ENCODE data around the gene FNIP2. TPM values are rescaled to one million over a fixed set of nuclear protein-coding genes. Genes with fewer than 3 reads are reported as not detected.

The FNIP2 gene
- total and polyA plus RNA-seq, 7 donors, result 15.6 to 92.1 (median 33.3) TPM

DNA sequence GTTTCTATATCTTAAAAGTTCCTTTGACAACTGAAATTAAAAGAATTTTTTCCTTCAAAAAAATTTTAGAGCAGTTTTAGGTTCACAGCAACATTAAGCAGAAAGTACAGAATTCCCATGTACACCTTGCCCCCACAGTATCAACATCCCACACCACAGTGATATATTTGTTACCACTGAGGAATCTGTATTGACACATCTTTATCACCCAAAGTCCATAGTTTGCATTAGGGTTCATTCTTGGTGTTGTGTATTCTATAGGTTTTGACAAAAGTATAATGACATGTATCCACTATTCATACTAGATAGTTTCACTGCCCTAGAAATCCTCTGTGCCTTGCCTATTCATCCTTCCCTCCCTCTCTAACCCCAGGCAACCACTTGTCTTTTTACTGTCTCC lies 43.7 kb downstream of the FNIP2 start:
- H3K4me1 ChIP-seq, result peaks cover 64% of the 10 kb centered on the region
- H3K27me3 ChIP-seq (ENCODE audit: insufficient read depth in 3 of 3, low read length in 2 of 3), result no peaks in the 10 kb centered on the region
- no peaks in the 10 kb centered on the region for H3K36me3 ChIP-seq (ENCODE audit: insufficient read depth in 1 of 2, low read depth in 1 of 2)
- peak overlapping the region; percentile 90 for H3K27ac ChIP-seq
- DNase-seq, result no peak
- H3K9me3 ChIP-seq, result no peaks in the 10 kb centered on the region
- TF ChIP-seq, protein P1, sequence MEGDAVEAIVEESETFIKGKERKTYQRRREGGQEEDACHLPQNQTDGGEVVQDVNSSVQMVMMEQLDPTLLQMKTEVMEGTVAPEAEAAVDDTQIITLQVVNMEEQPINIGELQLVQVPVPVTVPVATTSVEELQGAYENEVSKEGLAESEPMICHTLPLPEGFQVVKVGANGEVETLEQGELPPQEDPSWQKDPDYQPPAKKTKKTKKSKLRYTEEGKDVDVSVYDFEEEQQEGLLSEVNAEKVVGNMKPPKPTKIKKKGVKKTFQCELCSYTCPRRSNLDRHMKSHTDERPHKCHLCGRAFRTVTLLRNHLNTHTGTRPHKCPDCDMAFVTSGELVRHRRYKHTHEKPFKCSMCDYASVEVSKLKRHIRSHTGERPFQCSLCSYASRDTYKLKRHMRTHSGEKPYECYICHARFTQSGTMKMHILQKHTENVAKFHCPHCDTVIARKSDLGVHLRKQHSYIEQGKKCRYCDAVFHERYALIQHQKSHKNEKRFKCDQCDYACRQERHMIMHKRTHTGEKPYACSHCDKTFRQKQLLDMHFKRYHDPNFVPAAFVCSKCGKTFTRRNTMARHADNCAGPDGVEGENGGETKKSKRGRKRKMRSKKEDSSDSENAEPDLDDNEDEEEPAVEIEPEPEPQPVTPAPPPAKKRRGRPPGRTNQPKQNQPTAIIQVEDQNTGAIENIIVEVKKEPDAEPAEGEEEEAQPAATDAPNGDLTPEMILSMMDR (IDR thresholded peaks at IDR 0.05), result no peak
- ATAC-seq, result no peak
- intact Hi-C loops (cut with DNase I), result loop anchor here in 1 of 2 donors (5.0 kb wide), 1 partner anchor 35 kb away; no protein-coding TSS in a partner anchor
- no peak overlapping the region for H3K4me3 ChIP-seq

DNA sequence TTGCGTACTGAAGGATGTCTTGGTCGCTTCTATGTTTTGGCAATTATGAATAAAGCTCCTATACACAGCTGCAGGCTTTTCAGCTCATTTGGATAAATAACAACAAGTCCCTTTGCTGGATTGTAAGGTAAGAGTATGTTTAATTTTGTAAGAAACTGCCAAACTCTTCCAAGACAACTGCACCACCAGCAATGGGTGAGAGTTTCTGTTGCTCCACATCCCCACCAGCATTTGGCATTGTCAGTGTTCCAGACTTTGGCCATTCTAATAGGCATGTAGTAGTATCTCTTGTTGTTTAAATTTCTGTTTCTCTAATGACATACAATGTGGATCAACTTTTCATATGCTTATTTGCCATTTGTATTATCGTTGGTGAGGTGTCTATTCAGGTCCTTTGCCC lies 44.3 kb downstream of the FNIP2 start:
- Histone ChIP-seq H3K27me3 (ENCODE audit: insufficient read depth in 3 of 3, low read length in 2 of 3) (no peaks in the 10 kb centered on the region), H3K27ac (peak overlapping the region; percentile 90), H3K9me3 (no peaks in the 10 kb centered on the region), H3K36me3 (ENCODE audit: insufficient read depth in 1 of 2, low read depth in 1 of 2) (no peaks in the 10 kb centered on the region), H3K4me3 (no peak overlapping the region), H3K4me1 (peaks cover 63% of the 10 kb centered on the region)
- no peak for ATAC-seq
- TF ChIP-seq, protein P1 (IDR thresholded peaks at IDR 0.05), result no peak
- no peak for DNase-seq
- intact Hi-C loops (cut with DNase I), result loop anchor here in 1 of 2 donors (5.0 kb wide), 1 partner anchor 36 kb away; no protein-coding TSS in a partner anchor
- 93 to 96% (median 96%) methylated on average over 3 of the region's 3 CpGs for WGBS, 3 donors

DNA sequence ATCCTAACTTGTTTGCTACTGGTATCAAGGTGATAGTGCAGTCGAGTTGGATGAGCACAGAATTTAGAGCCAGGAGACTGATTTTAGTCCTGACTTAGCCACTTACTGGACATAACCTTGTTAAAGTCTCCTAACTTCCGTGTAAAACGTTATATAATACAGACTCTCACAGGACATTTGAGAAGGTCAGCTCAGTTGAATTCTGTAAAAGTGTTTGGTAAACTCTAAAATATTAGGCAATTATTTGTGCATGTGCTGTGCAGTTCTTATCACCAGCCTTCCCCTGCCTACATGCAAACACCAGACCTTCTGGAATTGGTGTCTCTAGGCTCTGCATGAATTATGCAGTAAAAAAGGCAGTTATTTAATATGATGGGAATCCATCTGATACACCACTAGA lies 45.4 kb downstream of the FNIP2 start:
- TF ChIP-seq, protein P1 (IDR thresholded peaks at IDR 0.05), result no peak
- 23 to 44% (median 30%) methylated on average over 3 of the region's 3 CpGs for WGBS, 3 donors
- no peak overlapping the region for H3K4me3 ChIP-seq
- H3K27ac ChIP-seq, result peak overlapping the region; percentile 90
- DNase-seq (no peak), ATAC-seq (no peak)
- H3K27me3 ChIP-seq (ENCODE audit: insufficient read depth in 3 of 3, low read length in 2 of 3), result no peaks in the 10 kb centered on the region
- H3K36me3 ChIP-seq (ENCODE audit: insufficient read depth in 1 of 2, low read depth in 1 of 2), result no peaks in the 10 kb centered on the region
- intact Hi-C loops (cut with DNase I), result loop anchor here in 1 of 2 donors (5.0 kb wide), 1 partner anchor 37 kb away; no protein-coding TSS in a partner anchor
- peaks cover 61% of the 10 kb centered on the region for H3K4me1 ChIP-seq
- no peaks in the 10 kb centered on the region for H3K9me3 ChIP-seq

DNA sequence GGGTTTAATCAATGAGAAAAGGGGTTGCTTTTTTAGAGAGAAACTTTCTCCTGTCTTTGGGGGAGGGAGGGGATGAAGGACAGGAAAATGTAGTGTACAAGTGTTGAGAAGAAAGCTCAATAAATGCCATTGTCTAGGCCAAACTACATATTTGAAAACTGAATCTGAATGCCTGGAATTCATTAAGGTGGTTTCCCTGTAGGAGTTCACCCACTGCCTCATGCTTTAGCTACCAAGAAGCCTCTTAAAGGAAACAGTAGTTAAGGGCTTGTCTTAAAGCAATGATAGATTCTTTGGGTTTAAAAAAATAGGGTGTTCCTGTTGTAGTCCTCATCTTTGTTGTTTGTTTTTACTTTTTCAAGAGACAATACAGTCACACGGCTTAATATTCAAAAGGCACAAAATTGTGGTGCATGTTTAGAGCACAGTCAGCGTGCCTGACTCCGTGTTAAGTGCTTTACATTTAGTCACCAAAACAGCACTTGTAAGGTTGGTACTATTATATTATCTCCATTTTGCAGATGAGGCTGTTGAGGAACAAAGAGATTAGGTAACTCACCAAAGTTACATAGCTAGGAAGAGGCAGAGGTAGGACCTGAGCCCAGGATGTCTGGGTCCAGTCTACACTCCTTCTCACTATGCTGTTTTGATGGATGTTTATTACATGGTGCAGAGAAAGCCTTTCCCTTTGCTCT lies 46.0 kb downstream of the FNIP2 start:
- peaks cover 58% of the 10 kb centered on the region for H3K4me1 ChIP-seq
- no peak overlapping the region for H3K4me3 ChIP-seq

More for the DNA sequence above, 46.0 kb downstream of the FNIP2 start:
- no peaks in the 10 kb centered on the region for H3K36me3 ChIP-seq (ENCODE audit: insufficient read depth in 1 of 2, low read depth in 1 of 2)
- 91 to 98% (median 96%) methylated on average over 3 of the region's 3 CpGs for WGBS, 3 donors
- H3K9me3 ChIP-seq, result no peaks in the 10 kb centered on the region
- no peaks in the 10 kb centered on the region for H3K27me3 ChIP-seq (ENCODE audit: insufficient read depth in 3 of 3, low read length in 2 of 3)
- intact Hi-C loops (cut with DNase I), result loop anchor here in 1 of 2 donors (5.0 kb wide), 1 partner anchor 37 kb away; no protein-coding TSS in a partner anchor
- ATAC-seq (no peak), DNase-seq (no peak)
- TF ChIP-seq, protein P1 (IDR thresholded peaks at IDR 0.05), result no peak
- H3K27ac ChIP-seq, result peak overlapping the region; percentile 13
